K562 (cell line): Measurements from ENCODE around the gene ACRBP. TPM values are rescaled to one million over a fixed set of nuclear protein-coding genes. Genes with fewer than 3 reads are reported as not detected.

Experiments used
- ATF1 ChIP-seq, 2 experiments: fragments of 450-650 bp in 1 of 2; IDR thresholded peaks; 2 replicates each; pipeline ENCODE4 v1.6.1; 2016; ENCODE audit warnings: missing compliant biosample characterization in 1 of 2, missing genetic modification characterization in 1 of 2
- BHLHE40 ChIP-seq: IDR thresholded peaks from 2 replicates; pipeline ENCODE4 v1.6.1; 2011; ENCODE audit warnings: low read length, improper control_type of control experiment
- CTCFL ChIP-seq: IDR thresholded peaks from 2 replicates; pipeline ENCODE4 v1.6.1; 2011; ENCODE audit warnings: borderline replicate concordance, low read depth, mild to moderate bottlenecking, moderate library complexity, low read length; ENCODE audit not compliant: insufficient read depth, poor library complexity, severe bottlenecking
- MEF2D ChIP-seq: conservative IDR thresholded peaks from 2 replicates; pipeline ENCODE4 v1.6.1; 2016; ENCODE audit warnings: low read depth, missing genetic modification characterization, missing compliant biosample characterization
- NR4A1 ChIP-seq, 2 experiments: fragments of 250-450 bp in 1 of 2; fragments of 450-650 bp in 1 of 2; sonication (Bioruptor Pico) in 1 of 2; IDR thresholded peaks; 2 replicates each; pipeline versions ENCODE4 v1.4.0 to v1.6.1; 2016 to 2020; ENCODE audit warnings: mild to moderate bottlenecking in 2 of 2, missing compliant biosample characterization in 1 of 2, missing genetic modification characterization in 1 of 2, moderate library complexity in 1 of 2
- RAD51 ChIP-seq: fragments of 450-650 bp; IDR thresholded peaks from 2 replicates; pipeline ENCODE4 v1.7.1; 2016; ENCODE audit warnings: low read depth, mild to moderate bottlenecking, borderline replicate concordance
- ZNF354B ChIP-seq: fragments of 250-450 bp; sonication (Bioruptor Pico); IDR thresholded peaks from 2 replicates; pipeline ENCODE4 v1.4.0; 2020
- polyA plus RNA-seq, 8 experiments: library from polyadenylated mRNA; depleted of rRNA in 4 of 8; stranded (reverse) in 5 of 8; unstranded in 3 of 8; fragments of >200 nt; fragmentation: Nextera tagmentation in 2 of 8; fragmentation: Illumina TruSeq in 1 of 8; extraction: Ambion mirVana in 2 of 8; extraction: Trizol in 1 of 8; gene quantifications; 2 replicates each; pipeline versions ENCODE4 v1.2.1 to v1.2.3, GENCODE V29; 2011 to 2014; ENCODE audit warnings: inconsistent platforms in 1 of 8, missing spikeins in 1 of 8
- total RNA-seq, 7 experiments: library from RNA; depleted of rRNA in 6 of 7; stranded (reverse); fragments of >200 nt in 6 of 7; fragmentation: Illumina TruSeq in 2 of 7; extraction: Trizol in 2 of 7; gene quantifications; 2 replicates each; pipeline versions ENCODE4 v1.2.1 to v1.2.3, GENCODE V29; 2011 to 2021; ENCODE audit warnings: low replicate concordance in 1 of 7
- TF ChIP-seq, protein P1 (sequence below): sonication (generic); formaldehyde crosslinking; IDR thresholded peaks from 2 replicates; pipeline ENCODE4 v1.5.0; 2020; ENCODE audit warnings: missing genetic modification reagents
- TF ChIP-seq, protein P2 (sequence below): fragments of 450-650 bp; formaldehyde crosslinking; IDR thresholded peaks from 2 replicates; pipeline ENCODE4 v1.4.0; 2020; ENCODE audit warnings: mild to moderate bottlenecking, mixed read lengths
- TF ChIP-seq, protein P3 (sequence below): sonication (generic); formaldehyde crosslinking; IDR thresholded peaks from 2 replicates; pipeline ENCODE4 v1.9.0; 2022; ENCODE audit warnings: mild to moderate bottlenecking, missing genetic modification reagents
- TF ChIP-seq, protein P4 (sequence below): fragments of 450-650 bp; IDR thresholded peaks from 2 replicates; pipeline ENCODE4 v1.6.1; 2017; ENCODE audit warnings: antibody characterized with exemption, mild to moderate bottlenecking

Gene ACRBP
- total and polyA plus RNA-seq, 9 of the 15 experiments (the other 6 are each of a cell fraction or from before 2014, with no cell fraction given), result 3.1 to 31.8 (median 8.4) TPM

DNA sequence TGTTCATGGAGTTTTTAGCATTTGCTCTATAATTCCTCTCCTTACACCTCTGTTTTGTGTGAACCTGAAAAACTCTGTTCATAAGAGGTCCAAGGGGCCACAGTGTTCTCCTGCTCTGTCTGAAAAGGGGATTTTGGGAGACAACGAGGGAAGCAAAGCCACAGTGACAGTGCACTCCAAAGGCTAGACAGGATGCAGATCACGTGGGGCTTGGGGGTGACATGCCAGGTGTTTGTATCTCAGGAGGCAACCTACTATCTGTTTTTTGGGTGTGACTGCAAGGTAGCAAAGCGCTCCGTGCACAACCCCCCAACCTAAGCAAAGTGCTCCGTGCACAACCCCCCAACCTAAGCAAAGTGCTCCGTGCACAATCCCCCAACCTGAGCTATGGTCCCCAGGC is 35.0 kb downstream of the ACRBP start (continued):
- TF ChIP-seq, protein P1, sequence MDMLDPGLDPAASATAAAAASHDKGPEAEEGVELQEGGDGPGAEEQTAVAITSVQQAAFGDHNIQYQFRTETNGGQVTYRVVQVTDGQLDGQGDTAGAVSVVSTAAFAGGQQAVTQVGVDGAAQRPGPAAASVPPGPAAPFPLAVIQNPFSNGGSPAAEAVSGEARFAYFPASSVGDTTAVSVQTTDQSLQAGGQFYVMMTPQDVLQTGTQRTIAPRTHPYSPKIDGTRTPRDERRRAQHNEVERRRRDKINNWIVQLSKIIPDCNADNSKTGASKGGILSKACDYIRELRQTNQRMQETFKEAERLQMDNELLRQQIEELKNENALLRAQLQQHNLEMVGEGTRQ (CRISPR knock-in tag), result peak; percentile 79
- TF ChIP-seq, protein P2, sequence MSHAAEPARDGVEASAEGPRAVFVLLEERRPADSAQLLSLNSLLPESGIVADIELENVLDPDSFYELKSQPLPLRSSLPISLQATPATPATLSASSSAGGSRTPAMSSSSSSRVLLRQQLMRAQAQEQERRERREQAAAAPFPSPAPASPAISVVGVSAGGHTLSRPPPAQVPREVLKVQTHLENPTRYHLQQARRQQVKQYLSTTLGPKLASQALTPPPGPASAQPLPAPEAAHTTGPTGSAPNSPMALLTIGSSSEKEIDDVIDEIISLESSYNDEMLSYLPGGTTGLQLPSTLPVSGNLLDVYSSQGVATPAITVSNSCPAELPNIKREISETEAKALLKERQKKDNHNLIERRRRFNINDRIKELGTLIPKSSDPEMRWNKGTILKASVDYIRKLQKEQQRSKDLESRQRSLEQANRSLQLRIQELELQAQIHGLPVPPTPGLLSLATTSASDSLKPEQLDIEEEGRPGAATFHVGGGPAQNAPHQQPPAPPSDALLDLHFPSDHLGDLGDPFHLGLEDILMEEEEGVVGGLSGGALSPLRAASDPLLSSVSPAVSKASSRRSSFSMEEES (CRISPR knock-in tag), result peak; percentile 25; the same call in 1 of the 2 replicates
- no peak for TF ChIP-seq ZNF354B
- TF ChIP-seq CTCFL, result no peak
- no peak for TF ChIP-seq MEF2D
- no peak for TF ChIP-seq ATF1 (CRISPR knock-in tag; IDR thresholded peaks at IDR 0.05)
- TF ChIP-seq ATF1 (tag; IDR thresholded peaks at IDR 0.05), result no peak
- peak; percentile 64; the same call in 1 of the 2 replicates for TF ChIP-seq RAD51
- no peak for TF ChIP-seq NR4A1 (CRISPR knock-in tag; IDR thresholded peaks at IDR 0.05)
- 0 out of 2 replicates have a peak, but pooled peaks have one; percentile 11 for TF ChIP-seq NR4A1 (tag; IDR thresholded peaks at IDR 0.05)
- TF ChIP-seq, protein P3, sequence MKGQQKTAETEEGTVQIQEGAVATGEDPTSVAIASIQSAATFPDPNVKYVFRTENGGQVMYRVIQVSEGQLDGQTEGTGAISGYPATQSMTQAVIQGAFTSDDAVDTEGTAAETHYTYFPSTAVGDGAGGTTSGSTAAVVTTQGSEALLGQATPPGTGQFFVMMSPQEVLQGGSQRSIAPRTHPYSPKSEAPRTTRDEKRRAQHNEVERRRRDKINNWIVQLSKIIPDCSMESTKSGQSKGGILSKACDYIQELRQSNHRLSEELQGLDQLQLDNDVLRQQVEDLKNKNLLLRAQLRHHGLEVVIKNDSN, result peak; percentile 82
- TF ChIP-seq, protein P4, sequence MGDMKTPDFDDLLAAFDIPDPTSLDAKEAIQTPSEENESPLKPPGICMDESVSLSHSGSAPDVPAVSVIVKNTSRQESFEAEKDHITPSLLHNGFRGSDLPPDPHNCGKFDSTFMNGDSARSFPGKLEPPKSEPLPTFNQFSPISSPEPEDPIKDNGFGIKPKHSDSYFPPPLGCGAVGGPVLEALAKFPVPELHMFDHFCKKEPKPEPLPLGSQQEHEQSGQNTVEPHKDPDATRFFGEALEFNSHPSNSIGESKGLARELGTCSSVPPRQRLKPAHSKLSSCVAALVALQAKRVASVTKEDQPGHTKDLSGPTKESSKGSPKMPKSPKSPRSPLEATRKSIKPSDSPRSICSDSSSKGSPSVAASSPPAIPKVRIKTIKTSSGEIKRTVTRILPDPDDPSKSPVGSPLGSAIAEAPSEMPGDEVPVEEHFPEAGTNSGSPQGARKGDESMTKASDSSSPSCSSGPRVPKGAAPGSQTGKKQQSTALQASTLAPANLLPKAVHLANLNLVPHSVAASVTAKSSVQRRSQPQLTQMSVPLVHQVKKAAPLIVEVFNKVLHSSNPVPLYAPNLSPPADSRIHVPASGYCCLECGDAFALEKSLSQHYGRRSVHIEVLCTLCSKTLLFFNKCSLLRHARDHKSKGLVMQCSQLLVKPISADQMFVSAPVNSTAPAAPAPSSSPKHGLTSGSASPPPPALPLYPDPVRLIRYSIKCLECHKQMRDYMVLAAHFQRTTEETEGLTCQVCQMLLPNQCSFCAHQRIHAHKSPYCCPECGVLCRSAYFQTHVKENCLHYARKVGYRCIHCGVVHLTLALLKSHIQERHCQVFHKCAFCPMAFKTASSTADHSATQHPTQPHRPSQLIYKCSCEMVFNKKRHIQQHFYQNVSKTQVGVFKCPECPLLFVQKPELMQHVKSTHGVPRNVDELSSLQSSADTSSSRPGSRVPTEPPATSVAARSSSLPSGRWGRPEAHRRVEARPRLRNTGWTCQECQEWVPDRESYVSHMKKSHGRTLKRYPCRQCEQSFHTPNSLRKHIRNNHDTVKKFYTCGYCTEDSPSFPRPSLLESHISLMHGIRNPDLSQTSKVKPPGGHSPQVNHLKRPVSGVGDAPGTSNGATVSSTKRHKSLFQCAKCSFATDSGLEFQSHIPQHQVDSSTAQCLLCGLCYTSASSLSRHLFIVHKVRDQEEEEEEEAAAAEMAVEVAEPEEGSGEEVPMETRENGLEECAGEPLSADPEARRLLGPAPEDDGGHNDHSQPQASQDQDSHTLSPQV, result peak; percentile 63; the same call in 1 of the 2 replicates
- peak; percentile 36; the same call in 1 of the 2 replicates for TF ChIP-seq BHLHE40
- TF ChIP-seq, all 486 proteins: peak for 10
